ENCODE data around the gene NCBP3. TPM values are rescaled to one million over a fixed set of nuclear protein-coding genes. Genes with fewer than 3 reads are reported as not detected.
"Not testable (repeated sequence)": the region's sequence is repeated elsewhere in the genome, so short reads cannot be mapped to it uniquely, and the experiment has no call there.

NCBP3 gene
- total and polyA plus RNA-seq, 4 donors: 4.6 to 17.1 (median 8.3) TPM

DNA sequence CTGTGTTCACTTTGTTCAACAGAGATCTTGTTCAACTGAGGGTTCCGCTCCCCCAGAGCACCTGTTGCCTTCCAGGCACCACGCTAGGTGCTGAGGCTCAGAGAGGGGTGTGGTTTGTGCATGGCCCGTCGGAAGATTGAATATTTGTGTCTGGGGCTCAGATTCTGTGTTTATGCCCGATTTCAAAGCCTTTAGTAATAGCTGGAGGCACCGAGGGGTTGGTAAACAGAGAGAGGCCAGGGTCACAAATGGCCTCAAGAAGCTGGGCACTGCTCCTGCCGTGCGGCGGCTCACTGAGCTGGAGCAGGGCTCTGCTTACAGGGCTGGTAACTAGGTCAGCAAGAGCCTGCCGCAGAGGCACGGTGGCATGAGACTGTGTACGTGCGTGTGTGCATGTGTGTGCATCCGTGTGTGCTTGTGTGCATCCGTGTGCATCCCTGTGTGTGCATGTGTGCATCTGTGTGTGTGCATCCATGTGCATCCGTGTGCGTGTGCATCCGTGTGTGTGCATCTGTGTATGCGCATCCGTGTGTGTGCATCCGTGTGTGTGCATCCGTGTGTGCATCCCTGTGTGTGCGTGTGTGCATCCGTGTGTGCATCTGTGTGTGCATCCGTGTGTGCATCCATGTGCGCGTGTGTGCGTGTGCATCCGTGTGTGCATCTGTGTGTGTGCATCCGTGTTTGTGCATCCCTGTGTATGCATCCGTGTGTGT, 50.5 kb downstream of the NCBP3 start (continued):
- TF ChIP-seq, protein P1, sequence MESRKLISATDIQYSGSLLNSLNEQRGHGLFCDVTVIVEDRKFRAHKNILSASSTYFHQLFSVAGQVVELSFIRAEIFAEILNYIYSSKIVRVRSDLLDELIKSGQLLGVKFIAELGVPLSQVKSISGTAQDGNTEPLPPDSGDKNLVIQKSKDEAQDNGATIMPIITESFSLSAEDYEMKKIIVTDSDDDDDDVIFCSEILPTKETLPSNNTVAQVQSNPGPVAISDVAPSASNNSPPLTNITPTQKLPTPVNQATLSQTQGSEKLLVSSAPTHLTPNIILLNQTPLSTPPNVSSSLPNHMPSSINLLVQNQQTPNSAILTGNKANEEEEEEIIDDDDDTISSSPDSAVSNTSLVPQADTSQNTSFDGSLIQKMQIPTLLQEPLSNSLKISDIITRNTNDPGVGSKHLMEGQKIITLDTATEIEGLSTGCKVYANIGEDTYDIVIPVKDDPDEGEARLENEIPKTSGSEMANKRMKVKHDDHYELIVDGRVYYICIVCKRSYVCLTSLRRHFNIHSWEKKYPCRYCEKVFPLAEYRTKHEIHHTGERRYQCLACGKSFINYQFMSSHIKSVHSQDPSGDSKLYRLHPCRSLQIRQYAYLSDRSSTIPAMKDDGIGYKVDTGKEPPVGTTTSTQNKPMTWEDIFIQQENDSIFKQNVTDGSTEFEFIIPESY (IDR thresholded peaks at IDR 0.05): no peak
- TF ChIP-seq GABPA (IDR thresholded peaks at IDR 0.05 in 1 of 2, conservative IDR thresholded peaks at IDR 0.05 in 1 of 2): no peak
- TF ChIP-seq YY1 (IDR thresholded peaks at IDR 0.05): no peak
- no peak for TF ChIP-seq RXRA (IDR thresholded peaks at IDR 0.05)
- no peak for TF ChIP-seq NR2F2 (IDR thresholded peaks at IDR 0.05)
- TF ChIP-seq FOXA2 (IDR thresholded peaks at IDR 0.05): no peak
- no peak for TF ChIP-seq FOXA1 (IDR thresholded peaks at IDR 0.05)

DNA sequence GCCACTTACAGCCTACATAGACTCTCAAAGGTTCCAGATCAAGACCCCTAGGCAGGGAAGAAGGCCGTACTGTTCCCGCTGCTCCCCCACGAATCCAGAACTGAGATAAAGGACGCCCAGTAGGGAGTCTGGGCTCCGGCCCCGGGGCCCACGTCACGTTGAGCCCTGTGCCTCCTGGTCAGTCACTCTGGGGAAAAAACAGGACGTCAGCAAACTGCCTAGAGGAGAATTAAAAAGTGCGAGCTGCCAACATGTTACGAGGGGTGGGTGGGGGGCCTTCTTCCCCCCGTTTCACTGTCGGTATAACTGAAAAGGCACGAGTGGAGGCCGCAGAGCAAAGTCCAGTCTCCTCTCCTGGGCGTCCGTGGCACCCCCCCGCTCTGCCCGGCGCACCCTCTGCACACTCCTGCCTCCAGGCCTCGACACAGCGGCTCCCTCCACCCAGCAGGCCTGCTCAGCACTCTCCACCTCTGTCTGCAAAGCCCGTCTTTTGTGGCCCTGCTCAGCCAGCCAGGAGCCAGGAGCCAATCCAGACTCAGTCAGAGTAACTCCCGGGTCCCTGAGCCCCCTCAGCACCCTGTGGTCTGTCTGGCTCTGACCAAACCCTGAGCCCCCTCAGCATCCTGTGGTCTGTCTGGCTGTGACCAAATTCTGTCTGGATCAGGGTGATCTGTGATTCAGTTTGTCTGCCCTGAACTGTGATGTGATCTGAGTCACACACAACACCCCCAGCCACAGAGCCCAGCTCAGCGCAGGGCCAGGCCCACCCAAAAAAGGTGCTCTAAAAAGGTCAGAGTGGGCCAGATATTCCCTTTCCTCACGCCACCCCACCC, 51.3 kb downstream of the NCBP3 start:
- no peak overlapping the region for H3K9ac ChIP-seq (ENCODE audit: low read depth in 1 of 2, low read length in 2 of 2)
- H3K27me3 ChIP-seq (ENCODE audit: control insufficient read depth in 4 of 4, insufficient read depth in 4 of 4, low read length in 3 of 4): no peaks in the 10 kb centered on the region
- TF ChIP-seq, protein P2, sequence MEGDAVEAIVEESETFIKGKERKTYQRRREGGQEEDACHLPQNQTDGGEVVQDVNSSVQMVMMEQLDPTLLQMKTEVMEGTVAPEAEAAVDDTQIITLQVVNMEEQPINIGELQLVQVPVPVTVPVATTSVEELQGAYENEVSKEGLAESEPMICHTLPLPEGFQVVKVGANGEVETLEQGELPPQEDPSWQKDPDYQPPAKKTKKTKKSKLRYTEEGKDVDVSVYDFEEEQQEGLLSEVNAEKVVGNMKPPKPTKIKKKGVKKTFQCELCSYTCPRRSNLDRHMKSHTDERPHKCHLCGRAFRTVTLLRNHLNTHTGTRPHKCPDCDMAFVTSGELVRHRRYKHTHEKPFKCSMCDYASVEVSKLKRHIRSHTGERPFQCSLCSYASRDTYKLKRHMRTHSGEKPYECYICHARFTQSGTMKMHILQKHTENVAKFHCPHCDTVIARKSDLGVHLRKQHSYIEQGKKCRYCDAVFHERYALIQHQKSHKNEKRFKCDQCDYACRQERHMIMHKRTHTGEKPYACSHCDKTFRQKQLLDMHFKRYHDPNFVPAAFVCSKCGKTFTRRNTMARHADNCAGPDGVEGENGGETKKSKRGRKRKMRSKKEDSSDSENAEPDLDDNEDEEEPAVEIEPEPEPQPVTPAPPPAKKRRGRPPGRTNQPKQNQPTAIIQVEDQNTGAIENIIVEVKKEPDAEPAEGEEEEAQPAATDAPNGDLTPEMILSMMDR (IDR thresholded peaks at IDR 0.05; ENCODE audit: low read depth, low read length, missing input control): no peak
- TF ChIP-seq RXRA (IDR thresholded peaks at IDR 0.05): no peak
- TF ChIP-seq NR2F2 (IDR thresholded peaks at IDR 0.05): no peak
- TF ChIP-seq EGR1 (IDR thresholded peaks at IDR 0.05; ENCODE audit: low read depth in 2 of 2): no peak
- no peak for TF ChIP-seq GABPA (IDR thresholded peaks at IDR 0.05 in 1 of 2, conservative IDR thresholded peaks at IDR 0.05 in 1 of 2)
- TF ChIP-seq TAF1 (conservative IDR thresholded peaks at IDR 0.05): no peak
- TF ChIP-seq RAD21 (IDR thresholded peaks at IDR 0.05): no peak
- TF ChIP-seq FOXA2 (IDR thresholded peaks at IDR 0.05): no peak
- TF ChIP-seq, protein P3, sequence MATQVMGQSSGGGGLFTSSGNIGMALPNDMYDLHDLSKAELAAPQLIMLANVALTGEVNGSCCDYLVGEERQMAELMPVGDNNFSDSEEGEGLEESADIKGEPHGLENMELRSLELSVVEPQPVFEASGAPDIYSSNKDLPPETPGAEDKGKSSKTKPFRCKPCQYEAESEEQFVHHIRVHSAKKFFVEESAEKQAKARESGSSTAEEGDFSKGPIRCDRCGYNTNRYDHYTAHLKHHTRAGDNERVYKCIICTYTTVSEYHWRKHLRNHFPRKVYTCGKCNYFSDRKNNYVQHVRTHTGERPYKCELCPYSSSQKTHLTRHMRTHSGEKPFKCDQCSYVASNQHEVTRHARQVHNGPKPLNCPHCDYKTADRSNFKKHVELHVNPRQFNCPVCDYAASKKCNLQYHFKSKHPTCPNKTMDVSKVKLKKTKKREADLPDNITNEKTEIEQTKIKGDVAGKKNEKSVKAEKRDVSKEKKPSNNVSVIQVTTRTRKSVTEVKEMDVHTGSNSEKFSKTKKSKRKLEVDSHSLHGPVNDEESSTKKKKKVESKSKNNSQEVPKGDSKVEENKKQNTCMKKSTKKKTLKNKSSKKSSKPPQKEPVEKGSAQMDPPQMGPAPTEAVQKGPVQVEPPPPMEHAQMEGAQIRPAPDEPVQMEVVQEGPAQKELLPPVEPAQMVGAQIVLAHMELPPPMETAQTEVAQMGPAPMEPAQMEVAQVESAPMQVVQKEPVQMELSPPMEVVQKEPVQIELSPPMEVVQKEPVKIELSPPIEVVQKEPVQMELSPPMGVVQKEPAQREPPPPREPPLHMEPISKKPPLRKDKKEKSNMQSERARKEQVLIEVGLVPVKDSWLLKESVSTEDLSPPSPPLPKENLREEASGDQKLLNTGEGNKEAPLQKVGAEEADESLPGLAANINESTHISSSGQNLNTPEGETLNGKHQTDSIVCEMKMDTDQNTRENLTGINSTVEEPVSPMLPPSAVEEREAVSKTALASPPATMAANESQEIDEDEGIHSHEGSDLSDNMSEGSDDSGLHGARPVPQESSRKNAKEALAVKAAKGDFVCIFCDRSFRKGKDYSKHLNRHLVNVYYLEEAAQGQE (IDR thresholded peaks at IDR 0.05): no peak
- TF ChIP-seq FOXA1 (IDR thresholded peaks at IDR 0.05): no peak
- TF ChIP-seq HNF4A (conservative IDR thresholded peaks at IDR 0.05): no peak
- TF ChIP-seq HNF4G (IDR thresholded peaks at IDR 0.05): no peak
- TF ChIP-seq, protein P4, sequence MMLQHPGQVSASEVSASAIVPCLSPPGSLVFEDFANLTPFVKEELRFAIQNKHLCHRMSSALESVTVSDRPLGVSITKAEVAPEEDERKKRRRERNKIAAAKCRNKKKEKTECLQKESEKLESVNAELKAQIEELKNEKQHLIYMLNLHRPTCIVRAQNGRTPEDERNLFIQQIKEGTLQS (IDR thresholded peaks at IDR 0.05): no peak
- TF ChIP-seq, protein P5, sequence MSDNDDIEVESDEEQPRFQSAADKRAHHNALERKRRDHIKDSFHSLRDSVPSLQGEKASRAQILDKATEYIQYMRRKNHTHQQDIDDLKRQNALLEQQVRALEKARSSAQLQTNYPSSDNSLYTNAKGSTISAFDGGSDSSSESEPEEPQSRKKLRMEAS (IDR thresholded peaks at IDR 0.05): no peak
- no peak for TF ChIP-seq JUND (IDR thresholded peaks at IDR 0.05)
- TF ChIP-seq SP1 (IDR thresholded peaks at IDR 0.05): no peak
- TF ChIP-seq, protein P1 (IDR thresholded peaks at IDR 0.05): no peak
- TF ChIP-seq YY1 (IDR thresholded peaks at IDR 0.05): no peak
- no peak for DNase-seq (ENCODE audit: low spot score)
- WGBS: 70% methylated on average over 26 of the region's 26 CpGs
- H3K4me1 ChIP-seq (ENCODE audit: control insufficient read depth in 4 of 4, insufficient read depth in 4 of 4, low read length in 3 of 4): peaks cover 3 to 22% (median 12%) of the 10 kb centered on the region in 4 donors
- H3K36me3 ChIP-seq (ENCODE audit: control insufficient read depth in 4 of 4, insufficient read depth in 3 of 4, low read depth in 1 of 4, low read length in 3 of 4): no peaks in the 10 kb centered on the region
- no peak overlapping the region for H3K4me3 ChIP-seq (ENCODE audit: low read depth in 1 of 3, low read length in 3 of 3)
- no peak overlapping the region for H3K27ac ChIP-seq (ENCODE audit: low read depth in 1 of 2, low read length in 2 of 2)
- no peaks in the 10 kb centered on the region for H3K9me3 ChIP-seq (ENCODE audit: control insufficient read depth in 4 of 4, low read length in 3 of 4)

DNA sequence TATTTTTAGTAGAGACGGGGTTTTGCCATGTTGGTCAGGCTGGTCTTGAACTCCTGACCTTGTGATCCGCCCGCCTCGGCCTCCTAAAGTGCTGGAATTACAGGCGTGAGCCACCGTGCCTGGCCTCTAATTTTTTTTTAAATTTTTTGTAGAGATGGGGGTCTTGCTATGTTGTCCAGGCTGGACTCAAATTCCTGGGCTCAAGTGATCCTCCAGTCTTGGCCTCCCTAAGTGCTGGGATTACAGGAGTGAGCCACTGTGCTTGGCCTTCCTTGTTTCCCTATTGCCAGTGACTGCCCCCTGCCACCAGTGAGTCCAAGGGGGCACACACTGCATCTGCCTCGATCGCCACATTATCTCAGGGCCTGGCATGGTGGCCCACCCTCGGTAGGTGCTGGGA, 51.9 kb downstream of the NCBP3 start:
- peaks cover 3 to 19% (median 9%) of the 10 kb centered on the region in 4 donors for H3K4me1 ChIP-seq (ENCODE audit: control insufficient read depth in 4 of 4, insufficient read depth in 4 of 4, low read length in 3 of 4)
- H3K4me3 ChIP-seq (ENCODE audit: low read depth in 1 of 3, low read length in 3 of 3); DNase-seq (ENCODE audit: low spot score); H3K27ac ChIP-seq (ENCODE audit: low read depth in 1 of 2, low read length in 2 of 2); H3K36me3 ChIP-seq (ENCODE audit: control insufficient read depth in 4 of 4, insufficient read depth in 3 of 4, low read depth in 1 of 4, low read length in 3 of 4); H3K9ac ChIP-seq (ENCODE audit: low read depth in 1 of 2, low read length in 2 of 2); H3K27me3 ChIP-seq (ENCODE audit: control insufficient read depth in 4 of 4, insufficient read depth in 4 of 4, low read length in 3 of 4); H3K9me3 ChIP-seq (ENCODE audit: control insufficient read depth in 4 of 4, low read length in 3 of 4): not testable (repeated sequence)
- WGBS: 98% methylated on average over 9 of the region's 9 CpGs
